ENCODE measurements around the gene S1PR5.
"Not testable (repeated sequence)": the region's sequence is repeated elsewhere in the genome, so short reads cannot be mapped to it uniquely, and the experiment has no call there.

Gene S1PR5, protein sequence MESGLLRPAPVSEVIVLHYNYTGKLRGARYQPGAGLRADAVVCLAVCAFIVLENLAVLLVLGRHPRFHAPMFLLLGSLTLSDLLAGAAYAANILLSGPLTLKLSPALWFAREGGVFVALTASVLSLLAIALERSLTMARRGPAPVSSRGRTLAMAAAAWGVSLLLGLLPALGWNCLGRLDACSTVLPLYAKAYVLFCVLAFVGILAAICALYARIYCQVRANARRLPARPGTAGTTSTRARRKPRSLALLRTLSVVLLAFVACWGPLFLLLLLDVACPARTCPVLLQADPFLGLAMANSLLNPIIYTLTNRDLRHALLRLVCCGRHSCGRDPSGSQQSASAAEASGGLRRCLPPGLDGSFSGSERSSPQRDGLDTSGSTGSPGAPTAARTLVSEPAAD

DNA sequence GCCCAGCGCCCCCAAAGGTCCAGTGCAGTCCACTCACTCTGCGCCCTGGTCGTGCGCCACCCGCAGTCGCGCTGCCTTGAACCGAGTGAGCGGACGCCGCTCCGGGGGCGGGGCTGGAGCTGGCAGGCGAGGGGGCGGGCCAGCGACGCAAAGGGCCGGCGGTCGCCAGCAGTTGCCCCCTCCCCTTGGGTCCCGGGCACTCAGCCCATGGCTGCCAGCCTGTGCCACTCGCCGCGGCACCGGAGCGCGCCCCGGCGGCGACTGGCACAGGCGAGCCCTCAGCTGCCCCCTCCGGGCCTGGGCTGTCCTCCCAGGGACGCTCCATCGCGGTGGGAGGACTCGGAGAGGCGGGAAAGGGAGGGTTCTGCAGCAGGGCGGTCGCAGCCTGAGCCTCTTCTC is at the start of gene S1PR5:
S1PR5 (minus strand) TSS at position 87 of the 399 bp plus-strand sequence. CDS start 2,436 bp downstream, outside the sequence.
- peak; percentile 38 for DNase-seq

DNA sequence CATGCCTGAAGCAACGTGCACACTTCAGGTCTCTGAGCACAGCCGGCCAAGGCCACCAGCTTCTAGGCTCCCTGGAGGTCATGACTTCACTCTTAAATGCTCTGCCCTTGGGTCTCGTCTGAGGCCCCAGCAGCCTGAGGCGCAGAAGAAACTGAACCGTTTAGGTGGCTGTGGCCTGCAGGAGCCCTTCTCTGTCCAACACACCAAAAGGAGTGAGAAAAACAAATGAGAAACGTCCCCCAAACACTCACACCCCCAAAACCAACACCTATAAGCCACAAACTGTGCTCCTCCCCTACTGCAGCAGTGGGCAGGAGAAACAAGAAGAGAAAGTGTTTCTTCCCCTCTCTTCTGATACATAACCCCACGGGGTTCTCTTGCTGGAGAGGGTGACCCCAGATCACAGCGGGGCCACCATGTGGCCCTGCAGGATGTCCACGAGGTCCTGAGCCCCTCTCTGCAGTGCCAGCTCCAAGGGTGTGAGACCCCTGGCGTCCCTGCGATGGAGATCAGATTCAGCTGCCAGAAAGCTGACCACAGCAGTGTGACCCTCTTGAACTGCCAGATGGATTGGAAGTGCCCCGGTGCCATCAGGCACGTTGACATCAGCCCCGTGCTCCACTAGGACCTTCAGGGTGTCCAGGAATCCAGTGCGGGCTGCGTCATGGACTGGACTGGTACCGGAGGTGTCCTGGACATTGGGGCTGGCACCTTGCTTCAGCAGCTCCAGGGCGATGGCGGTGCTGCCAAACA is 49.6 kb upstream of the S1PR5 start:
- no peak for DNase-seq

- DNase-seq = no peak
Observed at GRCh38 chr19:10566408-10566657, 49.1 kb upstream of the S1PR5 start.

- peak; percentile 94 for DNase-seq
Observed at GRCh38 chr19:10565567-10566407, 48.5 kb upstream of the S1PR5 start, which contains the start of gene KRI1. Gene KRI1, minus strand, starts transcription at chr19:10566010. Its CDS starts 11 bp downstream, at chr19:10565999.

GRCh38 chr19:10565028-10565566 is 47.9 kb upstream of the S1PR5 start:
- DNase-seq = peak; percentile 46

DNA sequence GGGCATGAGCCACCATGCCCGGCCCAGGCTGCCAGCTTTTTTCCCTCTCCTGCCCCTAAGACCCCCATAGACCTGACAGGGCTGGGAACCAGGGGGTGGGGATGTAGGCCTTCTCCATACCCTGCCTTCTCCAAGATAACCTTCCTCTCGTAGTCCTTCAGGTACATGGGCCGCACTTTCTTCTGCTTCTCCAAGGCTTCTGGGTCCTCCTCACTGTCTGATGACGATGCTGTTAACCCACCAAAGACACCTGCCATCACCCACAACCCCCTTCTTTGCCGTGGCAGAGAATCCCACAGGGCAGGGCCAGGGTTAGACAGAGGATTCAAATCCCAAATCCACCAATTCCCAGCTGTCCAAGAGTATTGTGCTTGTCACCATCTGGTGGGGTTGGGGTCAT is 45.4 kb upstream of the S1PR5 start:
- no peak for DNase-seq

DNA sequence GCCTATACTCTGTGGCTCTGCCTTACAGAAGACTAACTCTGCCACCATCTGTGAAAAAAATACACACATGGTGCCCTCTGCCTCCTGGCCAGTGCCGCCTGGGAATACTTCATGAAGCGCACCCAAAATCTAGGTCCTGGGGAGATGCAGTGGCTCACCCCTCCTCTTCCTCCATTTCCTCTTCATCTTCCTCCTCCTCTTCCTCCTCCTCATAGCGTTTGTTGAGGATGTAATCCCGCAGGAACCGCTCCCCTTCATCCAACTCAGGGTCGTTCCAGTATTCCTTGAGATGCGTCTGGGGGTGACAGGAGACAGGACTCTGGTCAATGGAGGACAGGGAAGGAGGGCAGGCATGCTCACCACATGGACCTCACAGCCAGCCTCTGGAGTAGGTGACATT is 42.9 kb upstream of the S1PR5 start:
- DNase-seq = no peak

DNA sequence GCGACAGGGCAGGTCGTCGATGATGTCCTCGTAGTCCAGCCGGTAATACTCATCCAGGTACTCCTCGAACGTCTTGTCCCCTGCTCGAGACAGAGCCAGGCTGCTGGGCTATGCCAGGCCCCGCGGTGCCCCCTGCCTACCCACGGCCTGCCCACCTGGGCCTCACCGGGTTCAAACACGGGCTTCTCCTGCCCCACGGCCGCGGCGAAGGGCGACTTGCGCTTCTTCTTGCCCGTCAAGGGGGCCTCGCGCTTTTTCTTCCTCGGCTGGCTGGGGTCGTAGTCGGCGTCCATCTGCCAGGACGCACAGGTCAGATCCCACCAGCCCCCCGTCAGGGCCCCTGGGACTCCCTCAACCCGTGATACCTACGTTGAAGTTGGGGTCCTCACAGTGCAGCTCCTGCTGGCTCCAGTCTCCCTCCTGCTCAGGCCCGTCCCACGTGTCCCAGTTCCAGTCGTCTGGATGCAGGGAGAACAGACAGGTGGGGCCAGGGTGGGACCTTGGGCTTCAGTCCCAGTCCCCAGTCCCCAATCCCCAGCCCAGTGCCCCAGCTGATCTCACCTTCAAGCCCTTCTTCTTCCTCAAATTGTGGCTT is 40.5 kb upstream of the S1PR5 start:
- DNase-seq = no peak

GRCh38 chr19:10555610-10555973 is 38.3 kb upstream of the S1PR5 start:
- DNase-seq = no peak

GRCh38 chr19:10554760-10555609 is 37.7 kb upstream of the S1PR5 start:
- DNase-seq = no peak

GRCh38 chr19:10553943-10554381 is 36.7 kb upstream of the S1PR5 start:
- DNase-seq = no peak

DNA sequence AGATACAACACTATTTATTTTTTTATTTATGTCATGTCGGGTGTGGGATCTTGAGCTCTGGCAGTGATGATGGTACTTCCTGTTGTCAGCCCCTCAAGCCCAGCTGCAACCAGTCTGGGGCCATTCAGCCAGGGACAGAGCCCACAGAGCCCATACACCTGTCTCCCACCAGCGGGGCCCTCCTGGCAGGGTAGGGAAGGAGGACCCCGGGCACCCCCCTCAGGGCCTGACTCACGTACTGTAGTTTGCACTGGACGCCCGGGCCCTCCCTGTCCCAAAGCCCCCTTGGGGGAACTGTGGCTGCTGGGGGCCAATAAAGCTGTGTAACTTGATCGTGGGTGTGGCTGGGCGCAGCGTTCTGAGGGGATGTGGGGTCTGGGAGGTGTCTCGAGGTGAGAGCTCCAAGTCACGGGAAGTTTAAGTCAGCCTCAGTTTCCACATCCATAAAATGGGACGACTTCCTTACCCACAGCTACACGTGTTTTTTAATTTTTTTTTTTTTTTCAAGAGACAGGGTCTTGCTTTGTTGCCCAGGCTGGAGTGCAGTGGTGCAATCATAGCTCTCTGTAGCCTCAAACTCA is 35.9 kb upstream of the S1PR5 start:
- DNase-seq = no peak

DNA sequence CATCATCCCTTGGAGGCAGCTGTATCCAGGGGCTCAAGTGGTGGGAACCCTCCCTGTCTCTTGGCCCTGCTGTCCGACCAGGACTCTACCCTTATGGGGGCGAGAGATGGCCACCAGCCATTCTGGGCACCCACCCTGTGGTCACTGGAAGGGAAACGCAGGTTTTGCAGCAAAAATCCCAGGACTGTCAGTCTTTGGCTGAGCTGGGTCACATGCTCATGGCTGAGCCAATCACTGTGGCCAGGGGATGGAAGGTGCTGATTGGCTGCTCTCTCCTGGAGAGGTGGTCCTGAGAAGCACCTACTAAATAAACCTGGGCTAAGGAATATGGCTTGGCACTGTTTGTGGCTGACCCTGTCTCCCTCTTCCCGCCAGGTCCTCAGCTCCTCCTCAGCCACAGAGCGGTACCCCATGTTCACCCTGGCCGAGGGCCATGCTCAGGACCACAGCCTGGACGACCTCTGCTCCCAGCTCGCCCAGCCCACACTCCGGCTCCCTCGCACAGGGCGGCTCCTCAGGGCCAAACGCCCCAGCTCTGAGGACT is 35.3 kb upstream of the S1PR5 start:
- DNase-seq = no peak

- DNase-seq = no peak
Observed at GRCh38 chr19:10551698-10552301, 34.6 kb upstream of the S1PR5 start.

- not testable (repeated sequence) for DNase-seq
Observed at GRCh38 chr19:10551006-10551405, 33.8 kb upstream of the S1PR5 start.

- DNase-seq = no peak
Observed at GRCh38 chr19:10550336-10550735, 33.1 kb upstream of the S1PR5 start.

DNA sequence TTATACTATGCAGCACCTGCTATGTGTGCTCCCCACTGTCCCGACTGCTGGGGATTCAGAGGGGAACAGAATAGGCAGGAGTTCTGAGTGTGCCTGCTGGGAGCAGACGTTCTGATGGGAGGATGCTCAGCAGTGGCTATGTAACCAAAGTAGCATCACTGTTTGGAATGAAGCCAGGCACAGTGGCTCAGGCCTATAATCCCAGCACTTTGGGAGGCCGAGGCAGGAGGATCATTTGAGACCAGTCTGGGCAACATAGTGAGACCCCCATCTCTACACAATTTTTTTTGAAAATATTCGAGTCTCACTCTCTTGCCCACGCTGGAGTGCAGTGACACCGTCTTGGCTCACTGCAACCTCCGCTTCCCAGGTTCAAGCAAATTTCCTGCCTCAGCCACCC is 32.5 kb upstream of the S1PR5 start:
- no peak for DNase-seq

DNA sequence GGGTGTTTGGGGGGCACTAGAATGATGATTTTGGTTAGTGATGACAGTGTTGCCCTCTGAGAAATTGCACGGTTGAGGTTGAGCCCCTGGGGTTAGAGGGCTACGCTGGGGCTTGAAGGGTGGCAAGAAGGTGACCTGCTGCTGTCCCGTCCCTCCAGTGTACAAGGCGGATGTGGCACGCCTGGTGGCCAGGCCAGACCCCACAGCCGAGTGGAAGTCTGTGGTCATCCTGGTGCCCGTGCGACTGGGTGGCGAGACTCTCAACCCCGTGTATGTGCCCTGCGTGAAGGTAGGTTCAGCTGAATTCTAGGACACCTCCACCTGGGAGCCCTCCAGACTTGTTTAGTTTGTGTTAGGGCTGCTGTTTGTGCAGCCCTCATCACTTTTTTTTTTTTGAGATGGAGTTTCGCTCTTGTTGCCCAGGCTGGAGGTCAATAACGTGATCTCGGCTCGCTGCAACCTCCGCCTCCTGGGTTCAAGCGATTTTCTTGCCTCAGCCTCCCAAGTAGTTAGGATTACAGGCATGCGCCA is 31.6 kb upstream of the S1PR5 start:
- no peak for DNase-seq

DNA sequence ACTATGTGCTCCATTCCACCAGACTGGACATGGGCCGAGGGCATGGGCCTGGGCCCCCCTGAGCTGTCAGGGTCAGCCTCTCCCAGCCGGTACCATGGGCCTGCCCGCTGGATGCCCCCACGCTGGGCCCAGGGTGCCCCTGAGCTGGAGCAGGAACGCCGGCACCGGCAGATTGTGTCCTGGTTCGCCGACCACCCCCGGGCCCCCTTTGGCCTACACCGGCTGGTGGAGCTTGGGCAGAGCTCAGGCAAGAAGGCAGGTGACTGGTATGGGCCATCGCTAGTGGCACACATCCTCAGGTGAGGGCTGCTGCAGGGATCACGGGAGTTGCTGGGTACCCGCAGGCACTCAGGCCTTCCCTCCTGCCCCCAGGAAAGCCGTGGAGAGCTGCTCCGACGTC is 29.6 kb upstream of the S1PR5 start:
- no peak for DNase-seq

- no peak for DNase-seq
Observed at GRCh38 chr19:10544753-10545251, 27.6 kb upstream of the S1PR5 start.

Data from DMS79 treated with DMSO at 0.1 percent for 48 hours (cell line).